GM19455 (cell line): ENCODE data around the gene ODAD3.
"Not testable (repeated sequence)": the region's sequence is repeated elsewhere in the genome, so short reads cannot be mapped to it uniquely, and the experiment has no call there.

Experiments used
- ATAC-seq: cut with Tn5 transposase; IDR thresholded peaks from one replicate; pipeline ENCODE4 v1.9.1; 2021; ENCODE audit not compliant: unreplicated experiment

The ODAD3 gene

DNA sequence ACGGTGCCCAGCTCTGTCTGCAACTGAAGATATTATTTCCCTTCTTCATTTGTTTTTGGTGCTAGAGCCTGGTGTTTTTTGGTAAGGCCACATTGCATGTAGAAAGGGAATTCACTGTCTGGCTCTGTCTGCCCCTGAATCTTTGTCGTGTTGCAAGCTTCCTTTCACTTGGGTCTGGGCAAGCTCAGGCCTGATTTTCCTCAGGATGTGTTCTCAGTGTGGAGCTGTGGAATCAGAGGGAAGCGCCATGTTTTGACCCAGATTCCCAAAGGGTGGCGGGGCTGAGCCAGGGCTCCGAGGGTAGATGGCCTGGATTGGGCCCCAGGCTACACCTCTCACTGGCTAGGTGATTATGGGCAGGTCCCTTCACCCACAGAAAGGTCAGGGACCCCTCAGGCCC is 9.1 kb upstream of the ODAD3 start:
- ATAC-seq: no peak

DNA sequence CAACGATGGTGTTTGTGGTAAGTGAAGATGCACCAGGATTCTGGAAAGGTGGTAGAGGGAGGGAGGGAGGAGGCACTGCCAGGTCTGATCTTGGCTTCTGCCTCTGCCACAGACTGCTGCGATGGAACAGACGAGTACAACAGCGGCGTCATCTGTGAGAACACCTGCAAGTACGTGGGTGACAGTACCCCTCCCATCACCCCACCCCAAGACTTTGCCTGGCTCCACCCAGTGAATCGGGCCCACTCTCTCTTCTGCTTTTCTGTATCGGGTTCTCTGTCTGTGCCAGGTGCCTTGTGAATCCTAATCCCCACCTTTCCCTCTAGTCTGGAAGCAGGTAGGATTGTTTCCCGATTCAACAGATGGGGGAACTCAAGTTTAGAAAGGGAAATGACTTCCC is 3.0 kb upstream of the ODAD3 start:
- ATAC-seq: no peak

- ATAC-seq: no peak
These were observed 952 bp upstream of the ODAD3 start for GRCh38 chr19:11435833-11436313.

DNA sequence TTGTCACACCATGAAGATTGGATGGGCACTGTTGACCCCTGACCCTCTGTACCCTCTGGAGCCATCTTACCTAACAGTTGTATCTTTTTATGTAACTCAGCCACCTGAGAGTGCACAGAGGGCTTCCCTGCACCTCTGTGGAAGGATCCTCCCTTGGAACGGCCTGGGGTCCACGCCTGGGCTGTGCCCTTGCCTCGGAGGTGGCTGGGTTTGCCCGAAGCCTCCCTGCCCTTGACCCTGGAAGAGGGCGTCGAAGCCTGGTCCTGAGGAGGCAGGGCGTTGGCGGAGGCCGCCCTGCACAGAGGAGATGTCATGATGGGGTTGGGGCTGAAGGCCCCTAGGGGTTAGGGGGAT is 241 bp downstream of the ODAD3 start:
- peak; percentile 26 for ATAC-seq

GRCh38 chr19:11433526-11433925 is 1.4 kb downstream of the ODAD3 start:
- not testable (repeated sequence) for ATAC-seq

DNA sequence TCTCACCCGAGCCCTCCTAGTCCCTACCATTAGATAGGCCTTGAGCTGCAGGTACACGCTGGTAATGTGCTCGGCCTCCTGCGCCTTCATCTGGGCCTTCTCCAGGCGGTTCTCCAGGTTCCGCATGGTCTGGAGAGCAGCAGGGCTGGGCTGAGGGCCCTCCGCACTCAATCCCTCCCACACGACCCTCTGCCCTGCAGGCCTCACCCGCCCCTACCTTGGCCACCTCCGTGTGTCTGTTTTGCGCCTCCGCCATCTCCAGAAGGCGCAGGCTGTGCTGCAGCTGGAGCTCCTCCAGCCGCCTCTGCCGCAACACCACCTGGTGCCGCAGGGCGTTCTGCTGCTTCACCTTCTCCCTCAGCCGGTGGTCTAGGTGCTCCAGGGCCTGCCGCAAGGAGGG is 8.3 kb downstream of the ODAD3 start:
- no peak for ATAC-seq

- ATAC-seq: no peak
These were observed 9.0 kb downstream of the ODAD3 start for GRCh38 chr19:11425719-11426457.

- no peak for ATAC-seq
These were observed 11.1 kb downstream of the ODAD3 start for GRCh38 chr19:11423791-11424181.

- no peak for ATAC-seq
These were observed 11.6 kb downstream of the ODAD3 start for GRCh38 chr19:11423164-11423790.

- ATAC-seq: no peak
These were observed 12.5 kb downstream of the ODAD3 start for GRCh38 chr19:11422163-11423065.

- no peak for ATAC-seq
These were observed 13.4 kb downstream of the ODAD3 start for GRCh38 chr19:11421371-11422098.

DNA sequence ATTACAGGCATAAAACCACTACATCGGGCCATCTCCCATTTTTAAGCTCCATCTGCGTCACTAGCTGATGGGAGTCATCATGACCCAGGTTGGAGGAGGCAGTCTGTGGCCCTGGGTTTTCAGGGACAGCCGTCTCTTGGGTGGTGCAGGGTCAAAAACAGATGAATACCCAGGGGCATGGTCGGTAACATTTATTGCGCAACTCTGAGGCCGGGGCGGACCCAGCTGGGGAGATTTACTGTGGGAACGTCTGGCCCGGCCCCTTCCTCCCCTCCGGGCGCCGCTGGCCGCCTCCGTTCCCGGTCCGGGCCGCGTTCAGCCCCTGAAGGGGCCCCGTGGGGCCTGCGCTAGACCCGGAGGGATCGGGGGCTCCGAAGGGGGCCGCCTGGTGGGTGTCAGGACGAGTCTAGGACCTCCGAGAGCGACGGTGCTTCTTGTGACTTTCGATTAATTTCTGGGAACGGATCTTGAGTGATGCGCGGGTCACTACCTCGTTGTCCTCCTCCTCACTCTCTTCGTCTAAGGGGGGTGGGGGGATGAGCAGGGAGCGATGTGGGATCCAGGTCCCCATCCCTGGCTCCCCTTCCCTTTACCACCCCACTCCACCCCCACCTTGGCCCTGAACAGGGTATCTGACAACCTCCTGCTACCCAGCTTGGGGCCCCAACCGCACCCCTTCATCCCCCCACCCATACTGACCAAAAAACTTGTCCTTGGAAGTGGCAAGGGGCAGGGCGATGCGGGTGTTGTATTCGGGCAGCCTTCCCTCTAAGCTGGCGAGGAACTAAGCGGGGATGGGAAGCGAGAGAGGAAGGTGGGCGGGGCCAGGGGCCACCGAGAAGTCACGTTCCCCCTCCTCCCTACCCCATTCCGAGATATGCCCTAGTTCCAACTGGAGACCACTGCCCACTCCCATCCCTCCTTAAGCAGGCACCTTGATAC is 14.2 kb downstream of the ODAD3 start:
- ATAC-seq: no peak

DNA sequence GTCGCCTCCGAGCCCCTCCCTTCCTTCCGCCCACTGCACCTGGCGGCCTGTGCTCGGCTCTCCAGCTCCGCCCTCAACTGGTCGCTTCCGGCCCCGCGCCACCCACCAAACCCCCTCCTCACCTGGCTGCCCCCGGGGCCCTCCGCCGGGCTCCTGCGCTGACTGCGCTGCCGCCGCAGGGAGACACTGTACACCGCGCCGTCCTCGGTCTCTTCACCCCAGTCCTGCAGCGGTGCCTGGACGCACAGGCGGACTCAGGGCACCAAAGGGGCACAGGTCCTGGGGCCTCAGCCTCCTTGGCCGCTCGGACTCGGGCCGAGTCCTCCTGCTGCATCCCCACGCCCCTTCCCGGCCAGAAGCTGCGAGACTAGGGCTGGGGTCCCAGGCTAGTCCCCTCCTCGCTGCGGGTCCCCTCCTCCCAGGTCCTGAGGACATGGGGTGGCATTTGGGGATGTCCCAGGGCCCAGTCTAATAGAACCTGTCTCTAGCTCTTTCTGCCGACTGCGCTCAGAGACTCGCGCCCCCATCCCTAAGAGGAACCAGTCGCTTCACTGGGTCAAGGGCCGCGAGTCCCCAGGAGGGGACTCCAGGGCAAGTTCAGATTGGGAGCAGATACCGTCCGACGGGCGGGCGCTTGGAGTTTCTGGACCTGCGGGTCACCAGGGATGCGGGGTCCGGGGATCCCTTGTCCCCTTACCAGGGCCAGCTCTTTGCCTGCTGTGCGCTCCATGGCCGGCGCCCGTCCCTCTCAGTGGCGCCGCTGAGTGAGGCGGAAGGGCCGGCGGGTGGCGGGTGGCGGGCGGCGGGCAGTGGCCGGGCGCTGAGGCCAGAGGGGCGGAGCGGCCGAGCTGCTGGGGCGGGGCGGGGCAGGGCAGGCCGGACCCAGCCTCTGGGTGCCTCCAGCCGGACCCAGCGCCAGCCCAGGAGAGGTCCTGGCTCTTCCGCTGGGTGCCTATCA is 16.1 kb downstream of the ODAD3 start, which contains the start of gene RGL3:
Gene RGL3, minus strand, starts transcription at position 766 of the 958 bp plus-strand sequence. Its CDS starts 36 bp downstream, at position 730.
- ATAC-seq: no peak

- ATAC-seq: no peak
These were observed 16.8 kb downstream of the ODAD3 start for GRCh38 chr19:11418094-11418548.

DNA sequence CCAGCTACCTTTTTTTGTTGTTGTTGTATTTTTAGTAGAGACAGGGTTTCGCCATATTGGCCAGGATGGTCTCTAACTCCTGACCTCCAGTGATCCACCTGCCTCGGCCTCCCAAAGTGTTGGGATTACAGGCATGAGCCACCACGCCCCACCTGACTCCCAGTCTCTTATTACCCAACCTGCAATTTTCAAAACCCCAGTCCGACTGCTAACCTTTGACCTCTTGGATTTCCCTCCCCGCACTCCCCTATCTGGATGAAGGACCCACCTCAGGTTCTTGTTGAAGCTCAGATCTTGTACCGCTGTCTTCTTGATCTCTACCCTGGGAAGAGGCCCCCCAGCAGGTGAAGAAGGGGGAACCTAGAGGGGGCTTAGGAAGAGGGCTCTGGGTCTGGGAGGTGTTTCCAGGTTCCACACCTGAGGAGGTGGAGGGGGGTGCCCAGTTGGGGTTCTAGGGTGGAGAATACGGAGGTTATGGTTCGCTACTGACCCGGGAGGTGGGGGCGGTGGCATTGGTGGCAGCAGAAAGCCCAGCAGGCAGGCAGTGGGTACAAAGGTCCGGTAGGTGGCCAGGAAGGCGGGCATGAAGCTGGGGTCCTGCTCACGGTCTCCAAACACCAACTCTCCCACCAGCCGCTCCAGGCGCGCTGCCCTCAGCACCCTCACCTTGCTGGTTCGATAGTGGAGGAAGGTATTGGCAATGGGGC is 18.4 kb downstream of the ODAD3 start:
- no peak for ATAC-seq

DNA sequence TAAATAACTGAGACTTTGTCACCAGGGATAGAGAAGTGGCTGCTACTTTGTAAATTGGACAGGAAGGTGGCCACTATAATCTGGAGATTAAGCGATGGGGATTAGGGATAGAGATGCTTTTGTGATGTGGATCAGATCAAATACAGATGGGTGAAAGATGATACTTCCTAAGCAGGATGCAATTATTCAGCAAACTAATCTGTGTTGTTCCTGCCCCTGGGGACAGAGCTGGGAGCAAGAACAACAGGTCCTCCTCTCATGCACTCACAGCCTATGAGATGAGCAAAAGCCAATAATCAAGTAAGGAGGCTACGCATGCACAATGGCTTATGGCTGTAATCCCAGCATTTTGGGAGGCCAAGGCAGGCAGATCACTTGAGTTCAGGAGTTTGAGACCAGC is 20.4 kb downstream of the ODAD3 start:
- no peak for ATAC-seq

- no peak for ATAC-seq
These were observed 24.2 kb downstream of the ODAD3 start for GRCh38 chr19:11410682-11411081.

GRCh38 chr19:11408591-11408990 is 26.3 kb downstream of the ODAD3 start:
- no peak for ATAC-seq
